ENCODE measurements around the gene CRELD2.

GRCh38 chr22:49924113-49924833, 5.8 kb downstream of the CRELD2 start:
- TF ChIP-seq ZNF384 (IDR thresholded peaks at IDR 0.05) (no peak), ELF4 (IDR thresholded peaks at IDR 0.05) (no peak)
